Ishikawa (cell line): Measurements from ENCODE around the gene C9orf85.

Experiments used
- CEBPB ChIP-seq: IDR thresholded peaks from 2 replicates; pipeline ENCODE4 v1.6.1; 2012
- CREB1 ChIP-seq: IDR thresholded peaks from 2 replicates; pipeline ENCODE4 v1.6.1; 2012; ENCODE audit warnings: low read depth
- EGR1 ChIP-seq: IDR thresholded peaks from 2 replicates; pipeline ENCODE4 v1.6.1; 2012
- EP300 ChIP-seq: IDR thresholded peaks from 2 replicates; pipeline ENCODE4 v1.6.1; 2012; ENCODE audit warnings: borderline replicate concordance
- FOXM1 ChIP-seq: IDR thresholded peaks from 2 replicates; pipeline ENCODE4 v1.6.1; 2012; ENCODE audit warnings: low read depth, borderline replicate concordance
- MAX ChIP-seq: IDR thresholded peaks from 2 replicates; pipeline ENCODE4 v1.6.1; 2012
- NFIC ChIP-seq: IDR thresholded peaks from 2 replicates; pipeline ENCODE4 v1.6.1; 2012
- RAD21 ChIP-seq: IDR thresholded peaks from 2 replicates; pipeline ENCODE4 v1.6.1; 2012; ENCODE audit warnings: low read depth
- REST ChIP-seq: IDR thresholded peaks from 2 replicates; pipeline ENCODE4 v1.6.1; 2012; ENCODE audit warnings: low read depth, mild to moderate bottlenecking
- TAF1 ChIP-seq: IDR thresholded peaks from 2 replicates; pipeline ENCODE4 v1.6.1; 2012; ENCODE audit warnings: low read depth, mild to moderate bottlenecking
- TCF12 ChIP-seq: IDR thresholded peaks from 2 replicates; pipeline ENCODE4 v1.6.1; 2012; ENCODE audit warnings: low read depth
- TEAD4 ChIP-seq: IDR thresholded peaks from 2 replicates; pipeline ENCODE4 v1.6.1; 2012
- USF1 ChIP-seq: IDR thresholded peaks from 2 replicates; pipeline ENCODE4 v1.6.1; 2012
- YY1 ChIP-seq: IDR thresholded peaks from 2 replicates; pipeline ENCODE4 v1.6.1; 2012; ENCODE audit warnings: low read depth
- ZBTB7A ChIP-seq: IDR thresholded peaks from 2 replicates; pipeline ENCODE4 v1.6.1; 2012; ENCODE audit warnings: low read depth

The C9orf85 gene

GRCh38 chr9:71990466-71990865 lies 79.0 kb downstream of the C9orf85 start:
- TF ChIP-seq TCF12 (no peak), YY1 (no peak), TEAD4 (no peak), TAF1 (no peak), CEBPB (no peak), MAX (no peak), EGR1 (no peak), RAD21 (no peak), EP300 (no peak), REST (no peak), FOXM1 (no peak), USF1 (no peak), NFIC (no peak), ZBTB7A (no peak), CREB1 (no peak)

- no peak for TF ChIP-seq MAX
- no peak for TF ChIP-seq EP300
- no peak for TF ChIP-seq CEBPB
- no peak for TF ChIP-seq TCF12
- TF ChIP-seq NFIC, result no peak
- no peak for TF ChIP-seq ZBTB7A
These were observed 94.0 kb downstream of the C9orf85 start for GRCh38 chr9:72005451-72005850.

- no peak for TF ChIP-seq EP300
- no peak for TF ChIP-seq CEBPB
- TF ChIP-seq YY1, result no peak
- no peak for TF ChIP-seq TAF1
- TF ChIP-seq REST, result no peak
- TF ChIP-seq ZBTB7A, result no peak
- no peak for TF ChIP-seq FOXM1
- TF ChIP-seq TEAD4, result no peak
- TF ChIP-seq USF1, result no peak
- no peak for TF ChIP-seq NFIC
- no peak for TF ChIP-seq EGR1
- TF ChIP-seq TCF12, result no peak
- no peak for TF ChIP-seq MAX
- TF ChIP-seq CREB1, result no peak
- TF ChIP-seq RAD21, result no peak
These were observed 95.1 kb downstream of the C9orf85 start for GRCh38 chr9:72006501-72006900.

- TF ChIP-seq NFIC, result no peak
- TF ChIP-seq TAF1, result no peak
- no peak for TF ChIP-seq EGR1
- TF ChIP-seq REST, result no peak
- TF ChIP-seq ZBTB7A, result no peak
- no peak for TF ChIP-seq EP300
These were observed 101.2 kb downstream of the C9orf85 start for GRCh38 chr9:72012646-72013045.

- TF ChIP-seq YY1 (no peak), USF1 (no peak), EP300 (no peak)
These were observed 101.9 kb downstream of the C9orf85 start for GRCh38 chr9:72013292-72013760.
